Retinal pigment epithelial cell (primary cell): ENCODE data around the gene TNRC6C.

Source experiments
- DNase-seq: peaks from one replicate; pipeline ENCODE4 v3.0.0-alpha.2; 2010; ENCODE audit warnings: low read depth
- H3K4me3 ChIP-seq: 2 replicates; pipeline ENCODE4 v1.5.1; 2011; ENCODE audit warnings: mild to moderate bottlenecking, low read length, control low read depth, moderate library complexity
- CTCF ChIP-seq: conservative IDR thresholded peaks from 2 replicates; pipeline ENCODE4 v1.5.1; 2011; ENCODE audit warnings: low read depth, low read length, control low read depth, inconsistent platforms

TNRC6C gene

DNA sequence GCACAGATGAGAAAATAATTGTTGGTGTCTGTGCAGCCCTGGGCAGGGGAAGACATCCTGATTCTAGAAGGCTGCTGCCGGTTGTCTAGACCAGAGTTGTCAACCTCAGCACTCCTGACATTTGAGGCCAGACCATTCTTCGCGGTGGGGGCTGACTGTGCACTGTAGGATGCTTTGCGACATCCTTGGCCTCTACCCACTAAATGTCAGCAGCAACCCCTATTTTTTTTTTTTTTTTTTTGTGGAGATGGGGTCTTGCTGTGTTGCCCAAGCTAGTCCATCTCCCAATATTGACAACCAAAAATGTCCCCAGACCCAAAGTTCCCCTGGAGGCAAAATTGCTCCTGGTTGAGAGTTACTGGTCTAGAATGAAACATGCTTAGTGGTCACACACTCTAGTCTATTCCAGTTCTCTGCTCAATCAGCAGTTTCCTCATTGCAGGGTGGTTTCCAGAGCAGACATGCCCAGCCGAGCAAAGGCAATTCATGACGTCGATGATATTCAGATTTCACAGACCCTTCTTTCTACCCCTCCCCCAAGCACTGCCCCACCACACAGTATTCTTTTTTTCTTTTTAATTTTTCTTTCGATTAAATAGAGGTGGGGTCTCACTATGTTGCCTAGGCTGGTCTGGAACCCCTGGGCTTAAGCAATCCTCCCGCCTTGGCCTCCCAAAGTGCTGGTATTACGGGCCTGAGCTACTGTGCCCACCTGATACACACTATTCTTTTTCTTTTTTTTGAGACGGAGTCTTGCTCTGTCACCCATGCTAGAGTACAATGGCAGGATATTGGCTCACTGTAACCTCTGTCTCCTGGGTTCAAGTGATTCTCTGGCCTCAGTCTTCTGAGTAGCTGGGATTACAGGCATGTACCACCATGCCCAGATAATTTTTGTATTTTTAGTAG, 196.7 kb downstream of the TNRC6C start:
- no peak overlapping the region for H3K4me3 ChIP-seq
- DNase-seq: no peak
- TF ChIP-seq CTCF: no peak
